Gastroesophageal sphincter (tissue), 4 donors: ENCODE data around the gene FOXE3. TPM values are rescaled to one million over a fixed set of nuclear protein-coding genes. Genes with fewer than 3 reads are reported as not detected.

Experiments
- ATAC-seq: fragments of 150-250 bp; one replicate; pipeline ENCODE4 v1.9.1; 2016; ENCODE audit warnings: mild to moderate bottlenecking, moderate library complexity
- H3K27ac ChIP-seq, 4 donors: fragments of 200-600 bp; sonication (generic) in 3 of 4; 1 replicate in 3 of 4; 2 replicates in 1 of 4; pipeline ENCODE4 v1.5.1; 2016 to 2019
- H3K27me3 ChIP-seq: fragments of 200-600 bp; sonication (generic); one replicate; pipeline ENCODE4 v1.5.1; 2019
- H3K36me3 ChIP-seq, 2 donors: fragments of 200-600 bp; sonication (generic); one replicate each; pipeline ENCODE4 v1.5.1; 2019; ENCODE audit warnings: control low read depth in 1 of 2
- H3K4me1 ChIP-seq, 3 donors: fragments of 200-600 bp; sonication (generic); 1 replicate in 2 of 3; 2 replicates in 1 of 3; pipeline ENCODE4 v1.5.1; 2016 to 2019; ENCODE audit warnings: control low read depth in 2 of 3
- H3K4me3 ChIP-seq, 2 donors: fragments of 200-600 bp; sonication (generic); one replicate each; pipeline ENCODE4 v1.5.1; 2019; ENCODE audit warnings: mild to moderate bottlenecking in 1 of 2, moderate library complexity in 1 of 2
- H3K9me3 ChIP-seq, 3 donors: fragments of 200-600 bp; sonication (generic); one replicate each; pipeline ENCODE4 v1.5.1; 2017 to 2019; ENCODE audit warnings: control low read depth in 2 of 3
- CTCF ChIP-seq, 4 experiments: fragments of 200-600 bp in 2 of 4; fragments of 450-650 bp in 2 of 4; sonication (generic) in 1 of 4; IDR thresholded peaks; one replicate each; pipeline ENCODE4 v1.5.1; 2017 to 2019; ENCODE audit warnings: antibody characterized with exemption in 4 of 4, mild to moderate bottlenecking in 2 of 4, moderate library complexity in 2 of 4
- EP300 ChIP-seq: sonication (generic); formaldehyde crosslinking; IDR thresholded peaks from one replicate; pipeline ENCODE4 v1.6.1; 2017; ENCODE audit warnings: antibody characterized with exemption, mild to moderate bottlenecking
- POLR2A ChIP-seq, 2 donors: fragments of 450-650 bp; IDR thresholded peaks; one replicate each; pipeline ENCODE4 v1.6.1; 2017; ENCODE audit warnings: antibody characterized with exemption in 2 of 2, mild to moderate bottlenecking in 2 of 2, moderate library complexity in 1 of 2
- POLR2AphosphoS5 ChIP-seq: sonication (generic); formaldehyde crosslinking; IDR thresholded peaks from one replicate; pipeline ENCODE4 v1.6.1; 2017; ENCODE audit warnings: antibody characterized with exemption
- whole genome bisulfite sequencing, 2 donors: methylation state at CpG; one replicate each; pipeline ENCODE4 v1.1.5; 2018; ENCODE audit warnings: low coverage in 1 of 2; 5-methylcytosine and 5-hydroxymethylcytosine counted together
- total RNA-seq, 4 donors: library from RNA; depleted of rRNA; stranded (reverse); fragments of >200 nt; gene quantifications; one replicate each; pipeline ENCODE4 v1.1.0, GENCODE V29; 2016

FOXE3 gene
- total RNA-seq, 4 donors from 2014 or later, result not detected

DNA sequence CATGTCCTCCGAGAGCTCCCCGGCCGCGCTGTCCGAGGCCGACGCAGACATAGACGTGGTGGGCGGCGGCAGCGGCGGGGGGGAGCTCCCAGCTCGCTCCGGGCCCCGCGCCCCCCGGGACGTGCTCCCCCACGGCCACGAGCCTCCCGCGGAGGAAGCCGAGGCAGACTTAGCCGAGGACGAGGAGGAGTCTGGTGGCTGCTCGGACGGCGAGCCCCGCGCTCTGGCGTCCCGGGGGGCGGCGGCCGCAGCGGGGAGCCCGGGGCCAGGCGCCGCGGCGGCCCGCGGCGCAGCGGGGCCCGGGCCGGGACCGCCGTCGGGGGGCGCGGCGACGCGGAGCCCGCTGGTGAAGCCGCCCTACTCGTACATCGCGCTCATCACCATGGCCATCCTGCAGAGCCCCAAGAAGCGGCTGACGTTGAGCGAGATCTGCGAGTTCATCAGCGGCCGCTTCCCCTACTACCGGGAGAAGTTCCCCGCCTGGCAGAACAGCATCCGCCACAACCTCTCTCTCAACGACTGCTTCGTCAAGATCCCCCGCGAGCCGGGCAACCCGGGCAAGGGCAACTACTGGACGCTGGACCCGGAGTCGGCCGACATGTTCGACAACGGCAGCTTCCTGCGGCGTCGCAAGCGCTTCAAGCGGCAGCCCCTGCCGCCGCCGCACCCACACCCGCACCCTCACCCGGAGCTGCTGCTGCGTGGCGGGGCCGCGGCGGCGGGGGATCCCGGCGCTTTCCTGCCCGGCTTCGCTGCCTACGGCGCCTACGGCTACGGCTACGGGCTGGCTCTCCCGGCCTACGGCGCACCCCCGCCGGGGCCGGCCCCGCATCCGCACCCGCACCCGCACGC is 22.3 kb downstream of the FOXE3 start:
- no peaks in the 10 kb centered on the region for H3K9me3 ChIP-seq
- peak overlapping the region in 3 of 4 donors; percentile 73 to 82 (median 79) for H3K27ac ChIP-seq
- H3K36me3 ChIP-seq, result no peaks in the 10 kb centered on the region
- H3K4me1 ChIP-seq, result peaks cover 0 to 55% (median 18%) of the 10 kb centered on the region in 3 donors
- peaks cover 99% of the 10 kb centered on the region for H3K27me3 ChIP-seq
- TF ChIP-seq POLR2A (IDR thresholded peaks at IDR 0.05), result no peak
- TF ChIP-seq POLR2AphosphoS5, result no peak
- TF ChIP-seq CTCF (IDR thresholded peaks at IDR 0.05), result no peak
- TF ChIP-seq EP300, result no peak
- no CpG with 5 or more reads among the region's 117 CpGs for WGBS, 2 donors
- ATAC-seq, result no peak
- H3K4me3 ChIP-seq, result peak overlapping the region; percentile 39 to 72

- WGBS, 2 donors, result 64% methylated on average over 9 of the region's 86 CpGs; no CpG with 5 or more reads in 1 of the 2 donors
- Histone ChIP-seq H3K4me3 (peak overlapping the region in 1 of 2 donors; percentile 72), H3K4me1 (peaks cover 0 to 55% (median 13%) of the 10 kb centered on the region in 3 donors), H3K27me3 (peaks cover 99% of the 10 kb centered on the region), H3K9me3 (peaks cover 0 to 5% (median 0%) of the 10 kb centered on the region in 3 donors), H3K27ac (no peak overlapping the region), H3K36me3 (no peaks in the 10 kb centered on the region)
- ATAC-seq, result no peak
- no peak for TF ChIP-seq EP300
Observed at GRCh38 chr1:47439017-47439818, 23.1 kb downstream of the FOXE3 start.

DNA sequence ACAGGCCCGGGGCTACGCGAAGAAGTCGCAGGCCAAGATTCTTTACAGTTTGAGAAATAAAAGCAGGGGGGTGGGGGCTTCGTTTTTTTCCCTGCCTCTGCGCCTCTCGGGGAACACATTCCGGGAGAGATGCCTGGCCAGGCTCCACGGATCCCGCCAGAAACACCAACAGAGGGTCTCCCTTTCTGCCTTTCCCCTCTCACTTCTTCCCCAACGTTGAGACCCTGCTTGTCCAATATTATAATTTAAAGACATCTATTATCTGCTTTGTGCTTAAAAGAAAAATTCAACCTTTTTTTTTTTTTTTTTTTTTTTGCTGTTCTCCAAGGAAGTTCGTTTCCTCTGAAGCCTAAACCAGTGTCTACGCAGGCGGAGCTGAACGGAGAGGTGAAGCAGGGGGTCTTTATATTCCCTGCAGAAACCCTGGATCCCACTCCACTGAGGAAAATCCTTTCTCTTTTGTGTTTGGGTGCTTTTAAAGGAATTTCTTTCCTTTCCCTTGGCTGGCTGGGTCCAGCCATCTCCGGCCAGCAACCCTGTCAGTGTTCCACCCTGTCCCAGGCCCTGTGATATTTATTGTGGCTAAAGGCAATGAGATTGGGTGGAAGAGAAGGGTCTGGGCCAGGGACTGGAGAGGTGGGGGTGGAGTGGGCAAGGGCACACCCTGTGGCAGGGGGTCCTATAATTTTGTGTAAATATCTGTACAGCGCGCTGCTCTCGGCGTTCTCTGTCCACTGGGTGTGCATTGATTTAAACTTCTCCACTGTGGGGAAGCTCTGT is 23.9 kb downstream of the FOXE3 start:
- Histone ChIP-seq H3K27me3 (peaks cover 99% of the 10 kb centered on the region), H3K27ac (no peak overlapping the region), H3K4me1 (peaks cover 0 to 55% (median 15%) of the 10 kb centered on the region in 3 donors), H3K9me3 (peaks cover 0 to 13% (median 0%) of the 10 kb centered on the region in 3 donors), H3K36me3 (no peaks in the 10 kb centered on the region), H3K4me3 (peak overlapping the region in 1 of 2 donors; percentile 72)
- TF ChIP-seq CTCF (IDR thresholded peaks at IDR 0.05) (no peak), POLR2A (IDR thresholded peaks at IDR 0.05) (no peak), POLR2AphosphoS5 (no peak), EP300 (no peak)
- no peak for ATAC-seq
- 68 to 71% methylated on average over 12 to 14 of the region's 20 CpGs for WGBS, 2 donors

DNA sequence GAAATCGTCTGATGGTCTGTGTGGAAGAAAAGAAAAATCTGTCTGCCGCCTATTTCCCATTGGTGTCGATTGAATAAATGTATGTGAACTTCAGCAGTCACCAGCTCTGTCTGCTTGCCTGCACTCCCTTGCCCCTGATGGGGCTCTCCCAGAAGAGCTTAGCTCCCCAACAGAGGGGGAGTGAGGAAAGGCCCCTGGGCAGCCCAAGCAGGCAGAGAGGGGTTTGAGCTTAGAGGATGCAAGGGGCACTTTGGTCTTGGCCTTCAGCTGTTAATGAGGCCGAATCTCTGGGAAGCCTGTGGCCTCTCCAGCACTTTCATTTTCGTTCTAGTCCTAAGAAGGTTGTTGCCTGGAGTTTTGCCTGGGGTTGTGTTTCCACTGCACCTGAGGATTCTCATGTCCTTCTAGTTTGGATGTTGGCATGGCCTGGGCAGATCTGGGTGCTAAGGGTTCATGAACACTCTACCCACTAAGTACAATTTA is 24.6 kb downstream of the FOXE3 start:
- ATAC-seq, result no peak
- H3K36me3 ChIP-seq, result no peaks in the 10 kb centered on the region
- peaks cover 0 to 55% (median 16%) of the 10 kb centered on the region in 3 donors for H3K4me1 ChIP-seq
- H3K4me3 ChIP-seq, result no peak overlapping the region
- peaks cover 99% of the 10 kb centered on the region for H3K27me3 ChIP-seq
- 30 to 50% methylated on average over 2 of the region's 5 CpGs for WGBS, 2 donors
- H3K27ac ChIP-seq, result no peak overlapping the region
- no peak for TF ChIP-seq POLR2AphosphoS5
- no peak for TF ChIP-seq EP300
- H3K9me3 ChIP-seq, result peaks cover 0 to 15% (median 0%) of the 10 kb centered on the region in 3 donors

DNA sequence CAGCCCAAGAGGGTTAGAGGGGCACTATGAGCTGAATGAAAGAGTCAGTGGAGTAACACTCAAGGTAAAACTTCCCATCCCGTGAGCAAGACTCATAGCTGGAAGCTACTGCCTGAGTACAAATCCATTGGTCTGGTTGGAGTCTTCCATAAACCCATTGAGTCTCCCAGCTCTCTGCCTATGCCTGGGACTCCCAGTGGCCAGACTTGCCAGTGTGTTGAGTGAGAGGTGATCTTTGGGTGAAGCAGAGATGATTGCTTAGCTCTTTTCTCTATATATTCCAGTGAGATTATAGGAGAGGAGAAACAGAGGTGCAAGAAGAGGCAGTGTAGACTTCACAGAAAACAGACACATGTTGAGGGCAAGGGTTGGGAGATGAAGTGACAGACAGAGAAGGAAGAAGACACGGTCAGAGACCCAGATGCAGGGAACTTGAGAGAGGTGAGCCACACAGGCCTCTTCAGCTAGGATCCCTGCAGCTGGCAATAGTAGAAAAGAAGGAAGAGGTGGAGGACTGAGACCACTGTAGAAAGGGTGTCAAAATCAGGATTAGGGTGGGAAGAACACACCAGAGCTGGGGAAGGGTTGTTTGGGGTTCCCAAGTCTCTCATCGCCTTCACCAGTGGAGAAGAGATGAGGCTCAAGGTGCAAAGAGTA is 25.5 kb downstream of the FOXE3 start:
- H3K27ac ChIP-seq, result no peak overlapping the region
- TF ChIP-seq POLR2A (IDR thresholded peaks at IDR 0.05) (no peak), POLR2AphosphoS5 (no peak), EP300 (no peak), CTCF (IDR thresholded peaks at IDR 0.05) (no peak)
- peaks cover 99% of the 10 kb centered on the region for H3K27me3 ChIP-seq
- no peak for ATAC-seq
- H3K4me3 ChIP-seq, result no peak overlapping the region
- peaks cover 0 to 15% (median 0%) of the 10 kb centered on the region in 3 donors for H3K9me3 ChIP-seq
- no peaks in the 10 kb centered on the region for H3K36me3 ChIP-seq
- H3K4me1 ChIP-seq, result peaks cover 0 to 48% (median 15%) of the 10 kb centered on the region in 3 donors
- 82 to 100% methylated on average over 1 to 2 of the region's 3 CpGs for WGBS, 2 donors
